Neural crest cell (in vitro differentiated cells): ENCODE data around the gene NDUFAF2. TPM values are rescaled to one million over a fixed set of nuclear protein-coding genes. Genes with fewer than 3 reads are reported as not detected.

Experiments
- DNase-seq: peaks from one replicate; pipeline ENCODE4 v3.0.0; 2021; ENCODE audit warnings: low read depth, mixed read lengths, low spot score
- H3K27ac Mint-ChIP-seq: one replicate; pipeline ENCODE4 v1.8.0; 2021; ENCODE audit warnings: mild to moderate bottlenecking, mixed read lengths; ENCODE audit not compliant: unreplicated experiment
- H3K27me3 Mint-ChIP-seq: 2 replicates; pipeline ENCODE4 v1.8.0; 2021; ENCODE audit warnings: low read depth, mild to moderate bottlenecking, mixed read lengths
- H3K36me3 Mint-ChIP-seq: 2 replicates; pipeline ENCODE4 v1.8.0; 2021; ENCODE audit warnings: low read depth, mild to moderate bottlenecking, mixed read lengths
- H3K4me1 Mint-ChIP-seq: 2 replicates; pipeline ENCODE4 v1.8.0; 2021; ENCODE audit warnings: mixed read lengths
- H3K4me3 Mint-ChIP-seq: one replicate; pipeline ENCODE4 v1.8.0; 2021; ENCODE audit warnings: mild to moderate bottlenecking, mixed read lengths
- H3K9me3 Mint-ChIP-seq: 2 replicates; pipeline ENCODE4 v1.8.0; 2021; ENCODE audit warnings: mixed read lengths
- CTCF ChIP-seq: fragments of 200-600 bp; sonication (generic); conservative IDR thresholded peaks from 2 replicates; pipeline ENCODE4 v1.5.0; 2021; ENCODE audit warnings: antibody characterized with exemption, mild to moderate bottlenecking
- total RNA-seq: library from RNA; stranded (reverse); gene quantifications from 2 replicates; pipeline ENCODE4 v1.2.1, GENCODE V29; 2021

The NDUFAF2 gene
- total RNA-seq, 1 donor from 2014 or later: 37.7 TPM

- DNase-seq: peak; percentile 80
- Mint-ChIP-seq H3K4me1 (peaks cover 45% of the 10 kb centered on the region), H3K27ac (peak within 1 kb of the TSS; percentile 99), H3K4me3 (peak within 1 kb of the TSS; percentile 99), H3K9me3 (no peaks in the 10 kb centered on the region), H3K27me3 (no peaks in the 10 kb centered on the region), H3K36me3 (peaks cover 33% of the 10 kb centered on the region)
- no peak for TF ChIP-seq CTCF
Measured at GRCh38 chr5:61162010-61162831, 217.2 kb downstream of the NDUFAF2 start, which contains the start of gene SMIM15. SMIM15 (minus strand) TSS chr5:61162468; CDS start chr5:61160171, 2,297 bp downstream.

DNA sequence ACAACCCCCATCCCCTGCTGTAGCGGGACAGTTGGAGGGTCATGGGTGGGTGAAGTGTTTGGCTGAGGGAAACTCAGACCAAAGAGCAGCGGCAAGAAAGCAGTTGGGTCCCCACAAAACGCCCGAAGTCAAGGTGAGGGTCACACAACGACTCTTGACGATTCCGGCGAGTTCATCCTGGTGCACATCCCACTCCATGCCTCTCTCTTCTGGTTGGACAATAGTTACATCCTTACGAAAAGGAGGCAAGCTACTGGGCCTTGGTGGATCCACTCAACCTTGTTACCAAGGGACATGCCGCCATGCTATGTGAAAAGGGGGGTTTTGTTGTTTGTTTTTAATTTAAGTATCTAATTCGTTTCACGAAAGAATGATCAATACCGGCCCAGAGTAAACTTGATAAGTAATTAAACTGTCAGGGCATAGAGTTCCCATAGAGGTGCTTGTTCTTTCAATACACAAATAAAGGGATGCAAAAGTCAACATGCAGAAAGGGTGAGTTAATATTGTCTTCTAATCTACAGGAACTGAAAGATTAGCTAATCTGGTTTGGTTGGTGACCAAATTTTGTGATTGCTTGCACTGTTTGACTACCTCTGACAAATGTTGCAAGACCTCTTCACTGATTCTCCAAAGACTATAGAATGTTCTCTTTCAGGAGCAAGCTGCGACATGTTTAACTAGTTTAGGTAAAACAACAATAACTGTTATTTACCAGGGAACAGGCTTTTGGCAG is 218.0 kb downstream of the NDUFAF2 start:
- no peaks in the 10 kb centered on the region for H3K27me3 Mint-ChIP-seq
- no peak for DNase-seq
- no peak for TF ChIP-seq CTCF
- peak overlapping the region; percentile 95 for H3K27ac Mint-ChIP-seq
- peaks cover 35% of the 10 kb centered on the region for H3K36me3 Mint-ChIP-seq
- peaks cover 49% of the 10 kb centered on the region for H3K4me1 Mint-ChIP-seq
- H3K9me3 Mint-ChIP-seq: no peaks in the 10 kb centered on the region
- H3K4me3 Mint-ChIP-seq: peak overlapping the region; percentile 99

DNA sequence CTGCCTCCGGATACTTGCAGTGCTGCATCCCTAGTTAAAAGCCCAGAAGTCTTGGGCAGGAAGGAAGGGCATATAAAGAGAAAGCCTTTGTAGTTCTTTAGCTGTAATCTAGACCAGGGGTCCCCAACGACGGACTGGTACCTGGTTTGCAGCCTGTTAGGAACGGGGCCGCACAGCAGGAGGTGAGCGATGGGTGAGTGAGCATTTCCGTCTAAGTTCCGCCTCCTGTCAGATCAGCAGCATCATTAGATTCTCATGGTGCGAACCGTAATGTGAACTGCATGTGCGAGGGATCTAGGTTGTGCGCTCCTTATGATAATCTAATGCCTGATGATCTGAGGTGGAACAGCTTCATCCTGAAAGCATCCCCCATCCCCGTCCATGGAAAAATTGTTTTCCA is 218.9 kb downstream of the NDUFAF2 start:
- Mint-ChIP-seq H3K27ac (no peak overlapping the region), H3K27me3 (no peaks in the 10 kb centered on the region), H3K4me3 (peak overlapping the region; percentile 99), H3K4me1 (peaks cover 49% of the 10 kb centered on the region), H3K9me3 (no peaks in the 10 kb centered on the region), H3K36me3 (peaks cover 33% of the 10 kb centered on the region)
- no peak for TF ChIP-seq CTCF
- DNase-seq: no peak

GRCh38 chr5:61167382-61167781 is 222.4 kb downstream of the NDUFAF2 start:
- Mint-ChIP-seq H3K27me3 (no peaks in the 10 kb centered on the region), H3K9me3 (no peaks in the 10 kb centered on the region), H3K36me3 (peaks cover 16% of the 10 kb centered on the region), H3K27ac (no peak overlapping the region), H3K4me3 (peak overlapping the region; percentile 59), H3K4me1 (peaks cover 24% of the 10 kb centered on the region)
- DNase-seq: no peak
- peak; percentile 36 for TF ChIP-seq CTCF

GRCh38 chr5:61168951-61169350 is 223.9 kb downstream of the NDUFAF2 start:
- H3K4me1 Mint-ChIP-seq: peaks cover 11% of the 10 kb centered on the region

More at GRCh38 chr5:61168951-61169350, 223.9 kb downstream of the NDUFAF2 start:
- no peak overlapping the region for H3K4me3 Mint-ChIP-seq
- no peaks in the 10 kb centered on the region for H3K27me3 Mint-ChIP-seq
- DNase-seq: no peak
- H3K27ac Mint-ChIP-seq: no peak overlapping the region
- peaks cover 9% of the 10 kb centered on the region for H3K36me3 Mint-ChIP-seq
- no peak for TF ChIP-seq CTCF
- H3K9me3 Mint-ChIP-seq: no peaks in the 10 kb centered on the region
